NCI-H748 (cell line): ENCODE data around the gene TELO2.

ENCODE experiments used
- DNase-seq: peaks from one replicate; lab custom pipeline; 2025; ENCODE audit not compliant: unreplicated experiment; lab: John Stamatoyannopoulos, UW

The TELO2 gene

GRCh38 chr16:1553946-1554825 is 61.0 kb downstream of the TELO2 start:
- no peak for DNase-seq

- DNase-seq, result no peak
Measured at GRCh38 chr16:1554826-1555445, 61.8 kb downstream of the TELO2 start.

GRCh38 chr16:1556254-1556653 is 63.1 kb downstream of the TELO2 start:
- DNase-seq, result no peak

GRCh38 chr16:1557074-1557473 is 63.9 kb downstream of the TELO2 start:
- DNase-seq, result no peak

- no peak for DNase-seq
Measured at GRCh38 chr16:1557576-1557975, 64.4 kb downstream of the TELO2 start.

- DNase-seq, result no peak
Measured at GRCh38 chr16:1559446-1559975, 66.4 kb downstream of the TELO2 start.
